Measurements from ENCODE around the gene BNC2.

DNA sequence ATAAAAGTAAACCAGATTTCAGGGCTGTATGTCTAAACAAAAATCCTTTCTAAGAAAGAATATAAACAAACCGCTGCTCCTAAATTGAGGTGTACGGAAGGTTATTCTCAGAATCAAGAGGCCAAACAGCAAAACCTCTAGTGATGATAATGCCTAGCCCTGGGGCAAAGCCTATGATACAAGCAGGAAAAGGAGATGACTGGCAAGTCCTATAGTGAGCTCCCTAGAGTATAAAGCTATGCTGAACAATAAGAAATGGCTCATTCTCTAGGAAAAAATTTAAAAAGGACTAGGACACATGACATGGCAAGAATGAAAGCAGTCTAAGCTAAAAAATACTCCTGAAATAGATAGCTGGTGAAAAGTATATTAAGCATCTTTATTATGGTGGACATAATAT lies 187.1 kb downstream of the BNC2 start:
- TF ChIP-seq CTCF (conservative IDR thresholded peaks at IDR 0.05 in 1 of 2, IDR thresholded peaks at IDR 0.05 in 1 of 2; ENCODE audit: low read depth in 1 of 2, low read length in 2 of 2) (no peak), EZH2 (IDR thresholded peaks at IDR 0.05; ENCODE audit: low read length, missing control alignments) (no peak)

Data from fibroblast of lung (primary cell).